ENCODE measurements around the gene GLYR1.

DNA sequence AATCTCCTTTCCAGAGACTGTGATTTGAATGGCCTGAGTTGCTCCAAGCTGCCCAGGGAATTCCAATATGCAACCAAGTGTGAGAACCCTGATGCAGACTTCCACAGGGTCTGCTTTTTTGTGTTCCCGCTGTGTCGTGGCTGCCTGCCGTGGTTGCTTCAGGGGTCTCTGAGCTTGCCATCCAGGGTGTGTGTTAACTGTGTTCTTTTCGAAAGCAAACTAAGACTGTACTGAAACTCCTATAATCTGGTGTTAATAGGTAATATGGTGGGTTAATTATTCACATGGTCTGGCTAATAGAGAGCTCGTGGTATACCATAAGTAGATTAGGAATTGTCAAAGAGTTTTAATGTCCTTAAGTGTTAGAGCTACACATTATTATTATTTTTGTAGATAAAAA lies 20.9 kb upstream of the GLYR1 start:
- TF ChIP-seq CTCF (IDR thresholded peaks at IDR 0.05): no peak
- TF ChIP-seq EZH2phosphoT487 (IDR thresholded peaks at IDR 0.05): no peak
